Measurements from ENCODE around the gene DOCK4. TPM values are rescaled to one million over a fixed set of nuclear protein-coding genes. Genes with fewer than 3 reads are reported as not detected.

DOCK4 gene
- polyA plus RNA-seq, 4 donors: 23.9 to 26.1 (median 25.0) TPM

DNA sequence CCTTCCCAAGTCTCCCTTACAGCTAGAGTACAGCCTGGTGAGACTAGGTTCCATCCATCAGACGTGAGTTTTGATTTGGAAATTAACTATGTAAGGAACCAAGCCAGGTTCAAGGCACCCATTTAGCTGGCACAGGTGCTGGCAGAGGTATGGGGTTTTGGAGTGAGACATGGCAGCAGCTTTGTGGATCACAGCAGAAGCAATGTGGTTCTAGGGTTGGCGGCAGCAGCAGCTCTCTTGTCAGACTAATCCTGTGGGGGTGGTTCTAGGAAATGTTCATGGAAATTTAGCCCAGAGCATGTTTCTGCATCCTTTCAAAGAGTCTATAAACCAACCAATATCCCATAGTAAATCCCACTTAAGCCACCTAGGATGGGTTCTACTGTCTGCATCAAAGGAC lies 142.2 kb downstream of the DOCK4 start:
- DNase-seq (ENCODE audit: low read depth in 4 of 4, low spot score in 3 of 4): no peak

DNA sequence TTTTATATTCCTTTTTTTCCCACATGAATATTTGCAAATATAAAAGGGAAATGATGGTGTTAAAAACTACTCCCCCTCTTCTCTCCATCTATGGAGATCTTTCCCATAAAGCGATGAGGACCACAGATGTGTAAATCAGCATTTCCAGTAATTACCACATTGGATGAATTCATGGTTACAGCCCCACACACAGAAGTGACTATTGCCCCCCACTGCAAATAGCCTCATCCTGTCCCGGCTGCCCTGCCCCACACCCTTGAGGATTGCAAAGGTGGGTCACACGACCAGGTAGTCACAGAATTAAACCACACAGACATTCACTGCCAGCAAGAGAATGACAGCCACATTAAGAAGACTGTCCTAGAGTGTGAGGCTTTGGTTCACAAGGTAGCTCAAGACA lies 145.1 kb downstream of the DOCK4 start:
- no peak for DNase-seq (ENCODE audit: low read depth in 4 of 4, low spot score in 3 of 4)

GRCh38 chr7:112060625-112061024 lies 145.6 kb downstream of the DOCK4 start:
- DNase-seq (ENCODE audit: low read depth in 4 of 4, low spot score in 3 of 4): no peak

- no peak for DNase-seq (ENCODE audit: low read depth in 4 of 4, low spot score in 3 of 4)
These were observed 146.5 kb downstream of the DOCK4 start for GRCh38 chr7:112059675-112060074.

- no peak for DNase-seq (ENCODE audit: low read depth in 4 of 4, low spot score in 3 of 4)
These were observed 147.5 kb downstream of the DOCK4 start for GRCh38 chr7:112058686-112059085.

- DNase-seq (ENCODE audit: low read depth in 4 of 4, low spot score in 3 of 4): no peak
These were observed 149.8 kb downstream of the DOCK4 start for GRCh38 chr7:112056409-112056808.

GRCh38 chr7:112053737-112054069 lies 152.5 kb downstream of the DOCK4 start:
- no peak for DNase-seq (ENCODE audit: low read depth in 4 of 4, low spot score in 3 of 4)

- DNase-seq (ENCODE audit: low read depth in 4 of 4, low spot score in 3 of 4): no peak
These were observed 153.0 kb downstream of the DOCK4 start for GRCh38 chr7:112052993-112053736.

GRCh38 chr7:112052498-112052897 lies 153.7 kb downstream of the DOCK4 start:
- no peak for DNase-seq (ENCODE audit: low read depth in 4 of 4, low spot score in 3 of 4)

DNA sequence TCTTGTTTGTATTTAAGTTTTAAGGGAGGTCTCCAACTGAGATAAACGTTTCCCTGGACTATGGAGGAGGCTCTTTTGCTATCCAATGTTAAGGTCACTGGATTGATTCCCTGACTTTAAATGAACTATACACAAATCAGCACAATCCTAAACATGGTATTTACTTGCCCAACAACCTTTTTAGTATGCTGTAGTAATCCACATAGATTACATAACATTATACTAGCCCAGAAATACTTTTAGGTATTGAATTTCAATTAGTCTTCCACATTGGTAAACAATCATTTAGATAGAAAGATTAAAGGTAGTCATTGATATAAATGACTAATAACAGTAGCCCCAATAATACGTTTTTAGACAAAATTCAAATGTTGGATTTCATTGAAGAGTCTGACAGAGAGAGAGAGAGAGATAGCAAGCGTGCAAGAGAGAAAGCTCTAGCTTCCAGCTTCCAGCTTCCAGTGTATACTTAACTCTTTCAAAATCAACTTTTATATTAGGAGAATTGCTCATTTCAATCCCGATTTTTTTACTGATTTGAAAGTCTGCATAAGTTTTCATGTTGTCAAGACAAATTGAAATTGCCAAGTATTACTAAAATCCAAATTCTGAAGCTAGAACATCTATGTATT lies 155.8 kb downstream of the DOCK4 start:
- no peak for DNase-seq (ENCODE audit: low read depth in 4 of 4, low spot score in 3 of 4)

- no peak for DNase-seq (ENCODE audit: low read depth in 4 of 4, low spot score in 3 of 4)
These were observed 156.5 kb downstream of the DOCK4 start for GRCh38 chr7:112049555-112050249.

- DNase-seq (ENCODE audit: low read depth in 4 of 4, low spot score in 3 of 4): no peak
These were observed 158.8 kb downstream of the DOCK4 start for GRCh38 chr7:112047421-112047820.

- DNase-seq (ENCODE audit: low read depth in 4 of 4, low spot score in 3 of 4): no peak
These were observed 161.0 kb downstream of the DOCK4 start for GRCh38 chr7:112045222-112045621.

- no peak for DNase-seq (ENCODE audit: low read depth in 4 of 4, low spot score in 3 of 4)
These were observed 163.6 kb downstream of the DOCK4 start for GRCh38 chr7:112042631-112043030.

GRCh38 chr7:112038353-112038752 lies 167.8 kb downstream of the DOCK4 start:
- no peak for DNase-seq (ENCODE audit: low read depth in 4 of 4, low spot score in 3 of 4)

DNA sequence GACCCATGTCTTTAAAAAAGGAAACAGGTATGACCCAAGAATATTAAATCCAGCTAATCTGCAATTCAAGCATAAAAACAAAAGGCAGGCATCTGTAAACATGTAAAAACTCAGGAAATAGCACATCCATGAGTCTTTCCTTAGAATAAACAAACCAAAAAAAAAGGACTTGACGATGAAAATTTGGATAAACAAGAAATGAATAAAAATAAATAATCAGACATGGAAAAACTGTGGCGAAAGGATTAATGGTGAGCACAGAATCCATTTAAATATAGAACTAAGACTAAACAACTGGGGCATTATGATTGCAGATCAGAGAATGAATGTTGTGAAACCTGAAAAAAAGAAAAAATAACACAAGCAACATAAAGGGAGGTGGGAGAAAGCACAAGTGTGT lies 170.1 kb downstream of the DOCK4 start:
- no peak for DNase-seq (ENCODE audit: low read depth in 4 of 4, low spot score in 3 of 4)

- DNase-seq (ENCODE audit: low read depth in 4 of 4, low spot score in 3 of 4): no peak
These were observed 174.5 kb downstream of the DOCK4 start for GRCh38 chr7:112031689-112032088.

- no peak for DNase-seq (ENCODE audit: low read depth in 4 of 4, low spot score in 3 of 4)
These were observed 180.6 kb downstream of the DOCK4 start for GRCh38 chr7:112025556-112025955.

- no peak for DNase-seq (ENCODE audit: low read depth in 4 of 4, low spot score in 3 of 4)
These were observed 182.4 kb downstream of the DOCK4 start for GRCh38 chr7:112023786-112024185.

DNA sequence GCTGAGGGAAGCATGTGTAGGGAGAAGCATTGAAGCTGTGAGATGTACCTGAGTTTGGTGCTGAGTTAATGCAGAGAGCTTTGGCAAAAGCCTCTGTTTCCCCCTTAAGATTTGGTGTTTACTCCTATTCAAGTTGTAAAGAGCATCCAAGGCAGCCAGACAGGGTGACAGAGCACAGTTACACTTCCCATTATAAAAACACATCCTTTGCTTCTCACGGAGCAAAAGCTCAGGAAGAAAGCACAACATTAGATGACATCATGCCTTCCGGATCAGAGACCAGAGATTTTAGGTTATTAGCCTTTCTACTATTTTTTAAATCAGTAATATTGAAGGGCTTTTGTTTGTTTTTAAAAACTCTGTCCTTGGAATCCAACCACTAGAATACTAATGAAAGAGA lies 182.9 kb downstream of the DOCK4 start:
- no peak for DNase-seq (ENCODE audit: low read depth in 4 of 4, low spot score in 3 of 4)

DNA sequence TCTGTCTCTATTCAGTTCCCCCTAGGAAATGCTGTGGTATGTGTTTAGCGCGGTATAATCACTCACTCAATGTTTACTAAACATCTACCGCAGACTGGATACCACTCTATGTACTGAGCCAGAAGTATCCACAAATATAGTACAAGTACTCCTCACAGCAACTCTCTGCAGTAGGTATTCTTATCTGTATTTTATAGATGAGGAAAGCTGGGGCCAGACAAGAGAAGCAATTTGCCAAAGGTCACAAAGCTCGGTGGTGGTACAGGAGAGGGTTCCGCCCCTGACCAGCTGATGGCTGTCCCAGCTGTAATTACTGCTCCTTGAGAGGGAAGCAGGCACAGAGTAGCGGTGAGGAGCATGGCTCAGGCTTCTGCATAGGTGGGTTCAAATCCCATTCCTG lies 184.1 kb downstream of the DOCK4 start:
- DNase-seq (ENCODE audit: low read depth in 4 of 4, low spot score in 3 of 4): no peak
